GM12875 (cell line): Measurements from ENCODE around the gene ZNRF2.

Experiments
- H3K4me3 ChIP-seq: one replicate; pipeline ENCODE4 v1.5.1; 2011; ENCODE audit warnings: low read depth, low read length, control low read depth
- CTCF ChIP-seq: IDR thresholded peaks from 2 replicates; pipeline ENCODE4 v1.5.1; 2011; ENCODE audit warnings: low read depth, mild to moderate bottlenecking, control low read depth, inconsistent platforms, low read length, moderate library complexity, borderline replicate concordance; ENCODE audit not compliant: insufficient read depth

The ZNRF2 gene

DNA sequence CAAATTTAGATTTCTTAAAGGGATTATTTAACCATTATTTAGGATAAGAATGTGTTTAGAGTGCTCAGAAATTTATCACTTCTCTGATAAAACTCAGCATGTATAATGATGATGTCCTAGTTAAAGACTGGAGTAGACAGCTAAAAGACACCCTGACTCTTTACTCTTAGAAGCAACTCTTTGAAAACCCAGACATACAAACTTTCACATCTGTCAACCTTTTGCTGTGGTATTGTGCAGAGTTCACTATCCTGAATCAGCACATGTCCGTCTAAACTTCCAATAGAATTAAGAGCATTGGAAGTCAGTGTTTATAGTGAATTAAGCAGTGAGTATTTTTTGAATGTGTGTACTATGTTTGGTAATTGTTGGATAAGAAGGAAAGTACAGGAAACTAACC, 24.9 kb downstream of the ZNRF2 start:
- no peak for TF ChIP-seq CTCF
- no peak overlapping the region for H3K4me3 ChIP-seq

GRCh38 chr7:30309842-30310435, 25.5 kb downstream of the ZNRF2 start:
- no peak overlapping the region for H3K4me3 ChIP-seq
- no peak for TF ChIP-seq CTCF

GRCh38 chr7:30310674-30311362, 26.4 kb downstream of the ZNRF2 start:
- no peak overlapping the region for H3K4me3 ChIP-seq
- TF ChIP-seq CTCF, result no peak

DNA sequence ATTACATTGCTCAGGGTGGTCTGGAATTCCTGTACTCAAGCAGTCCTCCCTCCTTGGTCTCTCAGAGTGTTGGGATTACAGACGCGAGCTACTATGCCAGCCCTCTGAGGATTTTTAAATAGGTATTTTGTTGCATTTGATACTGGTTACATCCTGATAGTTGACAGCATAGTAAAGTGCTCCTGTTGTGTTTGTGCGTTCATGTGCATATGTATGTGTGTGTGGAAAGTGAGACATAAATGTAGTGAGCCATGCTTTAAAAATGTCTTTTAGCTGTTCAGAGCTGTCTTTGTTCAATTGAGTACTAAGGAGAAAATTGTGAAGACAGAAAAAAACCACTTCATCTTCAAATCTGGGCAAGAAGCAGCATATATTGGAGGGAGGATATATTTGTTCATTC, 27.8 kb downstream of the ZNRF2 start:
- no peak for TF ChIP-seq CTCF
- no peak overlapping the region for H3K4me3 ChIP-seq

GRCh38 chr7:30313348-30313747, 29.0 kb downstream of the ZNRF2 start:
- H3K4me3 ChIP-seq, result no peak overlapping the region
- TF ChIP-seq CTCF, result no peak

- H3K4me3 ChIP-seq, result no peak overlapping the region
- TF ChIP-seq CTCF, result no peak
Observed at GRCh38 chr7:30313793-30314192, 29.4 kb downstream of the ZNRF2 start.

DNA sequence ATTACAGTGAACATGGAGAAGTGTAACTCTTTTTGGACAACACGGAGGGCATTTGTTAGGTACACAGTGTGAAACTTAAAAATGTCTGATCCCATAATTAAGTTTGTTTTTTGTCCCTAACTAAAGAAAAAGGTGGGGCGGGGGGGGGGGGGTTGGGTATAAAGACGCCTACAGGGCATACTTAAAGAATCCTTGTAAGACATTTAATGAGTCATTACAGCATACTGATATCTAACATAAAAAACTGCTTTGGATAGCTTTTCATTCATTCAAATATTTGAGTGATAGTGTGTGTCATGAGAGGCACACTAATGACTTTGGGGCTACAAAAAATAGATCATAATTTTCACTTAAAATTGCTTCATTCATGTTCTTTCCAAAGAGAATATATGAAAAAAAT, 31.2 kb downstream of the ZNRF2 start:
- no peak overlapping the region for H3K4me3 ChIP-seq
- TF ChIP-seq CTCF, result no peak
